CD4-positive, alpha-beta T cell treated with Interleukin-1 beta for 1 hour (primary cell): ENCODE results near the gene TXNRD1.
"Not testable (repeated sequence)": the region's sequence is repeated elsewhere in the genome, so short reads cannot be mapped to it uniquely, and the experiment has no call there.

ENCODE experiments used
- DNase-seq, 2 donors: peaks; one replicate each; pipeline ENCODE4 v3.0.0-alpha.2; 2020 to 2022

TXNRD1 gene

GRCh38 chr12:104306376-104306775 lies 90.8 kb downstream of the TXNRD1 start:
- DNase-seq: no peak

DNA sequence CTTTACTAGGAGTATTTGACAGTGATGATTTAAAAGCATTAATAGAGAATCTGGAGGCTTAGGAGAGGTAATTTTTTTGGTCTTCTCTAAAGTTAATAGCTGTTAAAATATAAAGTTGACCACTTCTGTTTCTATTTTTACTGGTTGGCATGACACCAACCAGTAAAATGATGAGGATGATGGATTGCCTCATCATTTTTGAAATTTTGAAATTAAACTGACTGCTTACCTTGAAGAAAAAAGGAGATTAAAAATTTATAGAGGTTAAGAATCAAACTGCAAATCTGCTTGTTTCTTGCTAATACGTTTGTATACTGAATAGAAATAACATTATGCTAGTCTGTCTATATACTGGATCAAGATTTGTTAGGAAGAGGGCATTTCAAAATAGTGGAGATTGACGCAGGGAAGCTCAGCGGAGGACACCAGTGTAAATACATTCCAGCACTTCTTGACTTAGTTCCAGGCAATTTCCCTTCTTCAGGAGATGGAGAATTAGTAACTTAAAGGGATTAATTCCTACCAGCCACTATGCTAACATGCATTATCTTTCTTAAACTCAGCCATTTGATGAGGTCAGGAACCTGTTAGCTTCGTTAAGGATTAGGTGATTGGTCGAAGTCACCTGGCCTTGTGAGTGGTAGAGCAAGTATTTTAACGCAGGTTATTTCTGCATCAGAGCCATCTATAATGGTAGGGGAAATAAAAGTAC lies 91.5 kb downstream of the TXNRD1 start:
- DNase-seq: no peak

- DNase-seq: no peak
Measured at GRCh38 chr12:104307655-104308000, 92.0 kb downstream of the TXNRD1 start.

GRCh38 chr12:104309446-104309993 lies 93.9 kb downstream of the TXNRD1 start:
- no peak for DNase-seq

DNA sequence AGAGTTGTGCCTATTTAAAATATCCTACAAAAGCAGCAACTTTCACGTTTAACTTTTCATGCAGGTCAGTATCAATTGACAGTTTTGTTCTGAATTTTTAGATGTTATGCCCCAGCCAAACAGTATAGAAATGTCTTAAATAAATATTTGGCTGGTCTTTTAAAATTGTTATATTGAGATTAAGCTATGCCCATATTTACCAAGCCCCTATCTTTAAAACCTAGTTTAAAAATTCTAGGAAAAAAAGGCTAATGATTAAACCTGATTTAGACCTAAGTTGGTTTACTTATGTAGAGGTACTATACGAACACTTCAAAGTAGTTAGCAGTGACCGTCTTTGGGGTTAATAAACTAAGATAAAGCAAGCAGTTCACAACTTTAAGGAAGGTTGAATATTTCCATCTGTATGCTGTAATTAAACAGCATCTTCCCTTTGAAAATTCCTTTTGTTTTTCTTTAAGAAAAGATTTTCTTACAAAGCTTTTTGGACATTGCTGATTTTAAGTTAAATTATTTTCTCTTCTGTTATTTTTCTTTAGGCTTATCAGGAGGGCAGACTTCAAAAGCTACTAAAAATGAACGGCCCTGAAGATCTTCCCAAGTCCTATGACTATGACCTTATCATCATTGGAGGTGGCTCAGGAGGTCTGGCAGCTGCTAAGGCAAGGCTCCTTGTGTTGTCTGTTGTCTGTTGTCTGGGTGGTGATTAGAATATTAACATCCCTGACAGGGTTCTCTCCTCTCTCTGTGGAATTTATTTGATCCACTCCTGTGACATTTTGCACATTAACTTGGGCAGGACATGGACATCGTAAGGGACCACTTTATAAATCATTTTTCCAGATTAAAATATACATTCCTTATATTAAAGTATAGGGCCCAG lies 95.4 kb downstream of the TXNRD1 start:
- DNase-seq: no peak

GRCh38 chr12:104312202-104312601 lies 96.6 kb downstream of the TXNRD1 start:
- DNase-seq: no peak

GRCh38 chr12:104312654-104313053 lies 97.1 kb downstream of the TXNRD1 start:
- DNase-seq: no peak

DNA sequence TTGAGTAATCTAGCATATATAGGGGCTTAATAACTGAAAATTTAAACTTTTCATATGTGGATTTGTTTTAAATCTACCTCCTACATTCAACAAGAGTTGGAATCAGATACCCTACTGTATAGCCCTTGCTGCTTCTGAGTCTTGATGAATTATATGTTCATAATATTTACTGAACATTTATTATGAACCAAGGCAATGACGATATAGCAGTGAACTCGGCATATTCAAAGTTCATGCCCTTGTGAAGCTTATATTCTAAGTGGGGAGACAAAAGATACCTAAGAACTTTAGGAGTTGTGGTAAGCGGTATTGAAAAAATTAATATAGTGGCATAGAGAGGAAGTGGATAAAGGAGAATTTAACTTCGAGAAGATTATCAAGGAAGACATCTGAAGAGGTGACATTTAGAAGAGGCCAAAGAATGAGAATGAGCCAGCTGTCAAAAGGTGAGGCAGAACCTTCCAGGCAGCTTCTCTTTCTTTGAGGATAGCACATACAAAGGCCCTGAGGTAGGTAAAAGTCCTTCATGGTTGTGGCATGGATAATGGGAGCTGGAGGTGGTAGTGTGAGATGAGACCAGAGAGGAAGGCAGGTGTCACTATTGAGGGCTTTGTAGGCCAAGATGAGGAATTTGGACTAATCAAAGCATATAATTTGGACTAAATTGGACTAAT lies 98.1 kb downstream of the TXNRD1 start:
- no peak for DNase-seq

GRCh38 chr12:104314242-104314614 lies 98.6 kb downstream of the TXNRD1 start:
- DNase-seq: no peak

GRCh38 chr12:104315326-104316224 lies 100.0 kb downstream of the TXNRD1 start:
- DNase-seq: no peak

- DNase-seq: no peak
Measured at GRCh38 chr12:104316936-104317335, 101.4 kb downstream of the TXNRD1 start.

DNA sequence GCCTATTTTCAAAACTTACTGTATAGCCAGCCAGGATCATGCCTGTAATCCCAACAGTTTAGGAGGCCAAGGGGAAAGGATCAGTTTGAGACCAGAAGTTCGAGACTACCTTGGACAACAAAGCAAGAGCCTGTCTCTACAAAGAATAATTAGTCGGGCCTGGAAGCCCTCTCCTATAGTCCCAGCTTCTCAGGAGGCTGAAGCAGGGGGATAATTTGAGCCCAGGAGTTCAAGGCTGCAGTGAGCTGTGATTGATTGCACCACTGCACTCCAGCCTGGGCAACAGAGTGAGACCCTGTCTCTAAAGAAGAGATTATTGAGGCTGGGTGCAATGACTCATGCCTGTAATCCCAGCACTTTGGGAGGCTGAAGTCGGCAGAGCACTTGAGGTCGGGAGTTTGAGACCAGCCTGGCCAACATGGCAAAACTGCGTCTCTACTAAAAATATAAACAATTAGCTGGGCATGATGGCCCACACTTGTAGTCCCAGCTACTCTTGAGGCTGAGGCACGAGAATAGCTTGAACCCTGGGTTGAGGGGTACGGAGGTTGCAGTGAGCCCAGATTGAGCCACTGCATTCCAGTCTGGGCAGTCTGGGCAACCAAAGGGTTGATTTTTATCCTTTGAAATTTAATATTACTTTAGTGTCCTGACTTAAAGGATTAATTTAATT lies 102.1 kb downstream of the TXNRD1 start:
- no peak for DNase-seq

- DNase-seq: no peak
Measured at GRCh38 chr12:104319028-104319427, 103.4 kb downstream of the TXNRD1 start.

DNA sequence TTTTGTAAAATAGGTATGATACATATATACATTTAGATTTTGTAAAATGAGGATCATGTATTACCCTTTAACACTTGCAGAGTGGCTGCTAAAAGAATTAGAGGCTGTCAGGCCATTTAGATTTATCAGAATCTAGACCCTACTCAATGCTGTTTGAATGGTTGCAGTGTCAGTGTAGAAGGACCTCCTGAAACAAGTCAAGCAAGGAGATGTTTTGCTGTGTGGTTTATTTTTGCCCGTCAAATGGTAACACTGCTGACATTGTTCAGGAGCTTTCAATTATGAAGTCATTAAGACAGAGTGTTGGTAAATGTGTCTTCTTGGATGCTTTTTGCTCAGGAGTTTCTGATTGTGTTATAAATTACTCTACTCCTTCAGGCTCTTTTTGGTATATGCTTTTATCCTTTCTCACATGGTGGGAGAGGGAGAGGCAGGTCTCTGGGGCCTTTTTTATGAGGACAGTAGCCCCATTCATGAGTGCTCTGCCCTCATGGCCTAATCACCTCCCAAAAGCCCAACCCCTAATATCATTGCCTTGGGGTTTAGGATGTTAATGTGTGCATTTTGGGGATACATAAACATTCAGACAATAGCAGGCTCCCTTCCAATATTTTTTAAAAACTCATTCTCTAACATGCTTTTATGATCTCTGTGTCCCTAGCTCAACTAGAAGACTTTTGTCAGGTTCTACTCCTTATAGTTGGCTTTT lies 104.5 kb downstream of the TXNRD1 start:
- no peak for DNase-seq

DNA sequence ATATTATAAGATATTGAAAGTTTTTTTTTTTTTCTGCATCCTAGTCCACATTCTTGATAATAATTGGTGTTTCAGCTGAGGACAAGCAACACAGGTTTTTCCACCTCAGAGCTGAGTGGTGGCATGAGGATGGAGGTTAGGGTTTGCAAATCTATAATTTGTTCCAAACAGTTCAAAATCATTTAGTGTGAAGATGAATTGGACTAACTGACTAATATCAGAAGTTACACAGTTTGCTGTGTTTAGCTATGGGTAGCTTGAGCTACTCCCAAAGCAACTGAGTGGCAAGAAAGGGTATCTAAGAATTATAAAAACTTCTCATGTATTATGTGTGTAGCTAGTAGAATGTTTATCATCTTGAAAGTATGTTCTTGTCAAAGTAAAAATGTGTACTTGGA lies 105.0 kb downstream of the TXNRD1 start:
- DNase-seq: no peak

DNA sequence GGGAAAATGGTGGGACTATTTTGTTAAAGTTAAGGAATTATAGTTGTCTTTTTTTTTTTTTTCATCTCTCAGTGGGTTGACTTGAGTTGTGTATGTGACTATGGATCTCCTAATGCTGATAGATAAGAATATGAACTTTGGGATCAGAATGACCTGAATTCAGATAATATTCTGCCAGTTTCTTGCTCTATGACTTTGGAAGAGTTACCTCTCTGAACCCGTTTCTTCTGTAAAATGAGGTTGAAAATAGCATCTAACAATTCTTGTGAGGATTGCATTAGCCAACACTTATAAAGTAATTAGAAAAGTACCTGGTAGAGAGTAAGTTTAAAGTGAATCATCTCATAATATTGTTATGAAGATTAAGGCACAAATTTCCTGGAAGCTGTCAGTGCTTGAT lies 106.4 kb downstream of the TXNRD1 start:
- no peak for DNase-seq

GRCh38 chr12:104322533-104322932 lies 107.0 kb downstream of the TXNRD1 start:
- not testable (repeated sequence) for DNase-seq

GRCh38 chr12:104323899-104324298 lies 108.3 kb downstream of the TXNRD1 start:
- DNase-seq: no peak

GRCh38 chr12:104328278-104328677 lies 112.7 kb downstream of the TXNRD1 start:
- DNase-seq: not testable (repeated sequence)

- no peak for DNase-seq
Measured at GRCh38 chr12:104328790-104329189, 113.2 kb downstream of the TXNRD1 start.
